SK-N-SH treated with all-trans-retinoic acid at 6 μM for 48 hours (cell line): ENCODE measurements around the gene B4GALNT4.
"Not testable (repeated sequence)": the region's sequence is repeated elsewhere in the genome, so short reads cannot be mapped to it uniquely, and the experiment has no call there.

Source experiments
- ARNTL ChIP-seq: fragments of 450-650 bp; formaldehyde crosslinking; IDR thresholded peaks from 2 replicates; pipeline ENCODE4 v1.5.0; 2020; ENCODE audit warnings: low read depth, mild to moderate bottlenecking, moderate library complexity, borderline replicate concordance
- BACH2 ChIP-seq: fragments of 250-450 bp; sonication (Bioruptor Pico); IDR thresholded peaks from 2 replicates; pipeline ENCODE4 v1.9.0; 2021; ENCODE audit warnings: mild to moderate bottlenecking, borderline replicate concordance
- CSDC2 ChIP-seq: fragments of 250-450 bp; sonication (Bioruptor Pico); IDR thresholded peaks from 2 replicates; pipeline ENCODE4 v1.5.0; 2020; ENCODE audit warnings: mild to moderate bottlenecking, moderate library complexity
- GLIS3 ChIP-seq: fragments of 250-450 bp; sonication (Bioruptor Pico); IDR thresholded peaks from 2 replicates; pipeline ENCODE4 v1.5.0; 2020; ENCODE audit warnings: mild to moderate bottlenecking, moderate library complexity
- PATZ1 ChIP-seq: fragments of 250-450 bp; sonication (Bioruptor Pico); IDR thresholded peaks from 2 replicates; pipeline ENCODE4 v1.8.0; 2020; ENCODE audit warnings: mild to moderate bottlenecking, moderate library complexity, borderline replicate concordance
- SNAI2 ChIP-seq: fragments of 250-450 bp; sonication (Bioruptor Pico); IDR thresholded peaks from 2 replicates; pipeline ENCODE4 v1.5.0; 2020; ENCODE audit warnings: mild to moderate bottlenecking, moderate library complexity
- TCF4 ChIP-seq: fragments of 250-450 bp; sonication (Bioruptor Pico); IDR thresholded peaks from 2 replicates; pipeline ENCODE4 v1.8.0; 2021; ENCODE audit warnings: mild to moderate bottlenecking, moderate library complexity, borderline replicate concordance
- ZC3H10 ChIP-seq: fragments of 250-450 bp; sonication (Bioruptor Pico); IDR thresholded peaks from 2 replicates; pipeline ENCODE4 v1.5.1; 2021; ENCODE audit warnings: mild to moderate bottlenecking, moderate library complexity
- ZFP3 ChIP-seq: fragments of 250-450 bp; sonication (Bioruptor Pico); IDR thresholded peaks from 2 replicates; pipeline ENCODE4 v1.5.0; 2020; ENCODE audit warnings: mild to moderate bottlenecking, moderate library complexity
- ZFP30 ChIP-seq: fragments of 450-650 bp; formaldehyde crosslinking; IDR thresholded peaks from 2 replicates; pipeline ENCODE4 v1.5.0; 2022; ENCODE audit warnings: mild to moderate bottlenecking, moderate library complexity
- ZNF565 ChIP-seq: fragments of 450-650 bp; formaldehyde crosslinking; conservative IDR thresholded peaks from 2 replicates; pipeline ENCODE4 v1.5.0; 2020; ENCODE audit warnings: low read depth, mild to moderate bottlenecking, moderate library complexity
- ZNF8 ChIP-seq: fragments of 450-650 bp; formaldehyde crosslinking; IDR thresholded peaks from 2 replicates; pipeline ENCODE4 v1.5.0; 2020; ENCODE audit warnings: mild to moderate bottlenecking, moderate library complexity
- TF ChIP-seq, protein P1 (sequence below): fragments of 250-450 bp; sonication (Bioruptor Pico); IDR thresholded peaks from 2 replicates; pipeline ENCODE4 v1.5.1; 2021; ENCODE audit warnings: mild to moderate bottlenecking, moderate library complexity

DNA sequence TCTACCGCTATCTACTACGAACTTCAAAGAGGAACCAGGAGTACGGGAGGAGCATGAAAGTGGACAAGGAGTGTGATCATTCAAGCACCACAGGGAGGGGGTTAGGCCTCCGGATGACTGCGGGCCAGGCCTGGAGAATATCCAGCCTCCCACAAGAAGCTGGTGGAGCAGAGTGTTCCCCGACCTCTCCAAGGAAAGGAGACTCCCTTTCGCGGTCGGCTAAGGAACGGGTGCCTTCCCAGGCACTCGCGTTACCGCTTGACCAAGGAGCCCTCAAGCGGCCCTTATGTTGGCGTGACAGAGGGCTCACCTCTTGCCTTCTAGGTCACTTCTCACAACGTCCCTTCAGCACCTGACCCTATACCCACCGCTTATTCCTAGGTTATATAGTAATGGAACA is 20.1 kb downstream of the B4GALNT4 start:
- TF ChIP-seq, protein P1, sequence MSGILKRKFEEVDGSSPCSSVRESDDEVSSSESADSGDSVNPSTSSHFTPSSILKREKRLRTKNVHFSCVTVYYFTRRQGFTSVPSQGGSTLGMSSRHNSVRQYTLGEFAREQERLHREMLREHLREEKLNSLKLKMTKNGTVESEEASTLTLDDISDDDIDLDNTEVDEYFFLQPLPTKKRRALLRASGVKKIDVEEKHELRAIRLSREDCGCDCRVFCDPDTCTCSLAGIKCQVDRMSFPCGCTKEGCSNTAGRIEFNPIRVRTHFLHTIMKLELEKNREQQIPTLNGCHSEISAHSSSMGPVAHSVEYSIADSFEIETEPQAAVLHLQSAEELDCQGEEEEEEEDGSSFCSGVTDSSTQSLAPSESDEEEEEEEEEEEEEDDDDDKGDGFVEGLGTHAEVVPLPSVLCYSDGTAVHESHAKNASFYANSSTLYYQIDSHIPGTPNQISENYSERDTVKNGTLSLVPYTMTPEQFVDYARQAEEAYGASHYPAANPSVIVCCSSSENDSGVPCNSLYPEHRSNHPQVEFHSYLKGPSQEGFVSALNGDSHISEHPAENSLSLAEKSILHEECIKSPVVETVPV (CRISPR knock-in tag) = not testable (repeated sequence)
- TF ChIP-seq GLIS3, PATZ1, CSDC2, ZFP30, ZFP3, SNAI2, ZNF8, ZNF565, TCF4, ARNTL, BACH2, ZC3H10 (CRISPR knock-in tag): not testable (repeated sequence)
